ENCODE measurements around the gene PNMA8B.
"Not testable (repeated sequence)": the region's sequence is repeated elsewhere in the genome, so short reads cannot be mapped to it uniquely, and the experiment has no call there.

The PNMA8B gene

GRCh38 chr19:46495786-46496099 is at the start of gene PNMA8B:
Gene PNMA8B, minus strand, starts transcription at chr19:46495867. Its CDS starts 402 bp downstream, at chr19:46495465.
- DNase-seq = peak; percentile 94

GRCh38 chr19:46544651-46545050 is 49.0 kb upstream of the PNMA8B start:
- DNase-seq = no peak

- DNase-seq = peak; percentile 93
Measured at GRCh38 chr19:46542428-46543230, 47.0 kb upstream of the PNMA8B start.

- peak; percentile 71 for DNase-seq
Measured at GRCh38 chr19:46537136-46538097, 41.8 kb upstream of the PNMA8B start.

GRCh38 chr19:46536391-46536790 is 40.7 kb upstream of the PNMA8B start:
- DNase-seq = no peak

- DNase-seq = no peak
Measured at GRCh38 chr19:46533621-46534081, 38.0 kb upstream of the PNMA8B start.

- DNase-seq = no peak
Measured at GRCh38 chr19:46533078-46533620, 37.5 kb upstream of the PNMA8B start.

GRCh38 chr19:46530636-46531035 is 35.0 kb upstream of the PNMA8B start:
- peak; percentile 82 for DNase-seq

- DNase-seq = peak; percentile 69
Measured at GRCh38 chr19:46529622-46530451, 34.2 kb upstream of the PNMA8B start.

GRCh38 chr19:46528601-46529590 is 33.2 kb upstream of the PNMA8B start:
- DNase-seq = no peak

- DNase-seq = not testable (repeated sequence)
Measured at GRCh38 chr19:46526801-46527200, 31.1 kb upstream of the PNMA8B start.

- DNase-seq = no peak
Measured at GRCh38 chr19:46524308-46524707, 28.6 kb upstream of the PNMA8B start.

- DNase-seq = not testable (repeated sequence)
Measured at GRCh38 chr19:46522988-46523387, 27.3 kb upstream of the PNMA8B start.

GRCh38 chr19:46521241-46521868 is 25.7 kb upstream of the PNMA8B start:
- no peak for DNase-seq

- no peak for DNase-seq
Measured at GRCh38 chr19:46520616-46521015, 24.9 kb upstream of the PNMA8B start.

GRCh38 chr19:46517471-46517870 is 21.8 kb upstream of the PNMA8B start:
- no peak for DNase-seq

GRCh38 chr19:46515879-46516350 is 20.2 kb upstream of the PNMA8B start:
- no peak for DNase-seq

GRCh38 chr19:46515290-46515609 is 19.6 kb upstream of the PNMA8B start:
- DNase-seq = no peak

GRCh38 chr19:46514589-46515289 is 19.1 kb upstream of the PNMA8B start:
- no peak for DNase-seq
